Smooth muscle cell of the brain vasculature (primary cell): ENCODE data around the gene MACIR.

Experiments used
- DNase-seq: peaks from one replicate; pipeline ENCODE4 v3.0.0-alpha.2; 2012; ENCODE audit warnings: low read depth, low spot score

MACIR gene

DNA sequence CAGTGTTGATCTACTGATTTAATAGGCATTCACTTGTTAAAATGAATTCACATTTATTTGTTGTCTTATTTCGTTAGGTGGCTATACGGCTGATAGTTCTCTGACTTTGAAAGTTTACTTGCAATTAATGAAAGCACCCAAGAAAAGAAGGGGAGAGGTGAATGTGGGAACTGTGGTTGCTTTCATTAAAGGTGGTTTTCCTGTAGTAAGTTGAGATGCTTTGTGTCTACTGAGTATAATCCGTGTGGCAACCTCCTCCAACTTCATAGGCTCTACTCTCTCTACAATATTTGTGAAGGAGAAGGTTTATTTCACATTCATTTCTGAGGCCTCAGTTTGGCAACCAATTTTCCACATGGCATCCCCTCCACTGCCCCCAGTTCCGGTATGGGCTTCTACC is 12.8 kb upstream of the MACIR start:
- DNase-seq, result no peak

DNA sequence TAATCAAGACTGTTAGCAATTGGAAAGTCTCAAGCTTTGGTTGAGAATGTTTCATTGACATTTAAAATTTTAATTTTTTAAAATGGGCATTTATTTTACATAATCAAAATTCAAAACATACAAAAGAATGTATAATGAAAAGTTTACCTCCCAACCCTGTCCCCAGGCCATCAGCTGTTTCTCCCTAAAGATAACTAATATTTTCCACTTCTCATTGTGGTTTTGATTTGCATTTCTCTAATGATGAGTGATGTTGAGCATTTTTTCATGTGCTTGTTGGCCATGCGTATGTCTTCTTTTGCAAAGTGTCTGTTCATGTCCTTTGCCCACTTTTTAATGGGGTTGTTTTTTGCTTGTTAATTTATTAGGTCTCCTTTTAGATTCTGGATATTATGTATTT is 11.4 kb upstream of the MACIR start:
- no peak for DNase-seq

DNA sequence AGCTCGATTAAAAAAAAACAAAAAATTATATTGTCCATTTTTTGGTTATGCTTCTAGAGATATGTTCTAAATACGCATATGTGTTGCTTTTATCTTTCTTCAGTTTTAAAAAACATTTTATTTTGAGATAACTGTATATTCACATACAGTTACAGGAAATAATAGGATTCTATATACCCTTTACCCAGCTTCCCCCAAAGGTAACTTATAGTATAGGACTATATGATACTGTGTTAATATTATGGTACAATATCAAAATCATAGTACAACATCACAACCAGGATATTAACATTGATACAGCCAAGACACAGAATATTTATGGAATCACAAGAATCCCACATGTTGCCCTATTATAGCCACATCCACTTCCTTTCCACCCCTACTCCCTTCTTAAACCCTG is 9.5 kb upstream of the MACIR start:
- DNase-seq, result no peak

DNA sequence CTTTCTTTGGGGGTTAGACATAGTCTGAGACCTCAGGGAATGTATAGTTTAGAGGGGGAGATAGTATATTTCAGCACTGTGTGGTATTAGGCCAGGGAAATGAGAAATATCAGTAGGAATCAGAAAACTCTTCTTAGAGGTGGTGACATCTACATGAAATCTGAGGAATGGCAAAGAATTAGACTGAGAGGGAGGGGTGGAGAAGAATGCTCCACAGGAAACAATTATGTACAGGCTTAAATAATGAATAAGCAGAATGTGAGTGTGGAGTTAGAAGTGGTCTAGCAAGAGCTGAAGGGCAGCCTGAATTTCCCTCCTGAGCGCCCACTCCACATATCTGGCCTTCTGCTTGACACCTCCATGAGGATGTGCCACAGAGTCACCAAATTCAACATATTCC is 3.6 kb upstream of the MACIR start:
- DNase-seq, result no peak

DNA sequence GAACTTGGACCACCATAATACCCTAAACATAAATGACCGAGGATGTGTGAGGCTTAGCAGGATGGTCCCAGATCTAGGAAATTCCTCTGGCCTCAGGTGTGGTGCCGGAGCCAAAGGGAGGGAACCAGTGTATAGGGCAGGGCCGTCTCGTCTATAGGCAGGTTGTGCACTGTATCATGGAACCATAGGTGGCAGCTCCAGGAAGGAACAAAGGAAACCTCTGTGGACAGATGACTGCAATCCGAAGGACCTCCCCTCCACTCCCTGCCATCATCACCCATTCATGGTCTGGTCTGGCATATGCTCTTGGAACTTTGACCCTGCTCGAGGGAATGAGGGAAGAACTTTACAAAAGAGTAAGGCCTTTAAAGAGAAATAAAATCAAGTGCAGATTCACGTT is 2.9 kb upstream of the MACIR start:
- DNase-seq, result no peak

DNA sequence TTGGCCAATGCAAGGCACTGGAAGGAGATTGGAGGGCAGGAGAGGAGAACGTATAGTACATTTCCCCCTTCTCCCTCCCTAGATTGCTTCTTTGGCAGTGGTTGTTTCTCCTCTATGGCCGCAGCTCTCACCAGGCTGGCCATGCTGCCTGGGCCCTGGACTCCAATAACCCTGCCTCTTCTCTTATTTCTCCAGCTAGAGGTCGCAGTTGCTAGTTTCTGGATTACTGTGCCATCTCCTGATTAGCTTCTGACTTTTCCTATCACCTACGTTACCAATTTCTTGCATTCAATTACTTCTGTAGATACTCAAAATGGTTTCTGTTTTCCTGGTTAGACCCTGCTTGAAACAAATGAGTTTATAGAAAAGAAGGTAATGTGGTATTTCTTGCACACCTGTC is 2.4 kb upstream of the MACIR start:
- DNase-seq, result no peak

DNA sequence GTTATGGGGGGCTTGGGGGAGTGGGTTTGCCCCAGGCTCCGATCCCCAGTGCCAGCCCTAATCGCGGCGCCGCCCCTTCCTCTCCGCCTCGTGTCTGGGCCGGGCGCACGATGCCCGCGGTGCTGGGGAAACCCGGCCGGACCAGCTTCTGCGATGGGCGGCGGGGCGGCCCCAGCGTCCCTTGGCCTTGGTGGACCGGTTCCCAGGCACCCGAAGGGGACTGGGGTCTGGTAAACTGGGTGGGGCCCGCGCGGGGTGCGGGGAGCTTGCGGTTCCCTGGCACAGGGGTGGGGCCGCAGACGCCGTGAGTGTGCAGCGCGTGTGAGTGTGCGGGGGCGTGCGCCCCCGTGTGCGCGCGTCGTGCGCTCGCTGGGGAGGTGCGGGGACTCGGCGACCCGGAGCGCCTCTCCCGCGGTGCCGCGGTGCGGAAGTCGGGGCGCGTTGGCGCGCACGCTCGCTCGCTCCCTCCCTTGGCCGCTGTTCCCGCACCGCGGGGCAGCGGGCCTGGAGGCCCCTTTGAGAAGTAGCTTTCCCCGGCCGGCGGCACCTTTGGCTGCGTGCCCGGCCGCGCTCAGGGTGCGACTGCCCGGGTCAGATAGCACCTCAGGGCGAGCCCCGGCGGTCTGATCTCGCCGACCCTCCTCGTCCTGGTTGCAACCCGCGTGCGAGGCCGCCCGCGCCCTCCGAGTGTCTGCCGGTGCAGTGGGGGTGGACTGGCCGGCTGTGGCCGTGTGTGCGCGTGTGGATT is 568 bp downstream of the MACIR start:
- DNase-seq, result no peak

DNA sequence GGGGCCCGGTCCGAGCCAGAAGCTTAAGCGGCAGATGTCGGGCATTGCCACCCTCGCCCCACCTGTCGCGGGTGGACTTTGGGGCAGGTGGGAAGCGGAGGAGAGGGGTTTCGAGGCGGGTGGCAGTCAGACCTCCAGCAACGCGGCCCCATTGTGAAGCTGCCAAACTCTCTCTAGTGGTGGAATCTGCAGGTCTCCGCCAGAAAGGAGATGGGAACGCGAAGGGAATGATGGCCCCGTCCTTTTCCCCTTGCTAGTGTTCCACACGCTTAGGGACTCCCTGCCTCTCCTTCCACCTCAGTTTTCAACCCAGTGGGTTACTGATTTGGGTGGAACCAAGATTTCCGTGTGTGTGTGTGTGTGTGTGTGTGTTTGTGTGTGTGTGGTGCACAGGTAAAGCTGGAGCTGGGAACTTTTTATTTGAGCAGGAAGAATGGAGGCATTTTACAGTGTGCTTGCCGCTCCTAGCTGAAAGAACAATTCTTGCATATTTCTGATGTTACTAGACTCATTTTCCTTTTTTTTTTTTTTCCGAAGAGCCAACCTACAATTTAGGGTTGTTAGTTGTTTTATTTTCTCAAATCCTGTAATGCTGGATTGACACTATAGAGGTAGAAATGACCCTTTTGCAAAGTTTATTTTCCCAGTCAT is 1.3 kb downstream of the MACIR start:
- no peak for DNase-seq

DNA sequence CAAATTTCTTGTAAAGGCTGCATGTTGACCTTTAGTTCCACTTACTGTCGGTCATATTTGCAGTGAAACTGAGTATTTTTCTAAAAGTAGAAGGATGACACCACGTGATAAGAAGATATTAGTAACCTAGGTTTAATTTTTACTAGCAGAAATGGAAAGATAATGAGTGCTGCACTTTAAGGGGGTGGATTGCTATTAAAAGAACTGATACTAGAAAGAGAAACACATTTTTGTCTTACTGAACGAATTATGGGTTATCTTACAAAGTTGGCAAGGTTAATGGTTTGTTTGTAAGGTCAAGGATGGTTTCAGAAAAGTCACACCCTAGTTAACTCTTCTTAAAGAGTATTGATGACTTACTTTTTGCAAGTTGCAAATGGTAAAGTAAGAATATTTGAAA is 2.4 kb downstream of the MACIR start:
- DNase-seq, result no peak

DNA sequence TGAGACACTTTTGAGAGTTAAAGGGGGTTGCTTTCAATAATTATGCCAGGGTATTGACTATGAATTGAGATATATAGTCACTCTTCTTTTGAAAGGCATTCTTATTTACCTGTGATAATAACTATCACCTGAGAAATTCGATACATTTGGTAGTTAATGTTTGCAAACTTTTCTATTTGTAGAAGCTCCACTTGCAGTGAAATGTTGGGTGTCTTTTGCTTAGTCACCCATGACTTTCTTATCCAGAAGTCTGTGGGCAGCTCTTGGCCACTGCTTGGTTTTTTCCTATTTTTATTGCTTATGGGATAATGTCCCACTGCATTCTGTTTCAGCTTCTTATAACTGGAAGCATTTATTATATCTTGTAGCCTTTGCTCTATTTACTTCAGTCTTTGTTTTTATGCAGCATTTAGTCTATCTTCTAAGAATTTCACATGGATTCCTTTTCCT is 3.9 kb downstream of the MACIR start:
- no peak for DNase-seq

DNA sequence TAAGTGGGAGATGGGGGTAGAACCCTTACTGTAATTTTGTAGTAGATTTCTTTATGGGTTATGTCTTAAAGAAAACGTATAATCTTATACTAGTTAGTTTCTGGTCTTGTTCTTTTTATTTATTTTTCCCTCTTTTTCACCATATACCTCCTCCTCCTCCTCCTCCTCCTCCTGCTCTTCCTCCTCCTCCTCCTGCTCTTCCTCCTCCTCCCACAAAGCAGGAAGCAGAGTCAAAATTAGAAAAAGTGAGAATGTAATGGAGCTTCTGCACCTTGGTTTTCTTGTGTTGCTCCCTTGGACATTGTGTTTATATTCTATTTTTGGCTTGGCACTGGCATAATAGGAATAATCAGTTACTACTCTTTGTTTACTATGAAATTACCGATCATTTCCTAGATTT is 4.5 kb downstream of the MACIR start:
- DNase-seq, result no peak

DNA sequence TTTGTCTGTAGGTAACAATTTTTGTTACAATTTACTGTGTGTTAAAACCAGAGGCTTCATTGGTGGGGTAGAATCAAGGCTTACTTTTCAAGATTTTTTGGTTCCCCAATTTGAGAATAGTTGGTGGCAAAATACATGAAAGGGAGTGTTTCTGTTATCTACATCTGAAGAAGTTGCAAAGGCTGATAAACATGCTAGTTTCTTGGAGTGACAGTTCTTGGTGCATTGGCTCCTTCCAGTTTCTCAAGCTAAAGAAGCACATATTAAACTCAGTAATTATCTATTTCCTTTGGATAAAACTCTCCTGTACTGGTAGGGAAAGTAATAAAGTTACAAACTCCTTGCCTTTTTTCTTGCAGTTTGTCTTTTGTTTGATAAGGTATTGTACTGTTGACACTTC is 5.9 kb downstream of the MACIR start:
- DNase-seq, result no peak

DNA sequence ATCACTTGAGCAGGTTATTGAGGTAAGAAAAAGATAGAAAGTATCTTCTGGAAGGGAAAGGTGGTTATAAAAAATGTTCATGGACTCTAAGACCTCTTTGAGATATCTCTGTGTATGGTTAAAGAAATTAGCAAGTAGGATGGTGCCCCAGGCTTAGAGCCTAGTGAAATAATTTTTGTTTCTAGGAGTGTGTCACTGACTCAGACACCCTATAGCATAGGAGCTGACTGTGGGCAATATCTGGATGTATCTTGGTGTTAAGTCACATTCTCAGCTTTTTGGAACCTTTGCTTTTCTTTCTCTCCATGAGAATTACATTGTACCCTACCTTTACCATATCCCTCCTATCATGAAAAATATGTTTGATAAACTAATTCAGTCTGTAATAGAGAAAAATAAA is 12.0 kb downstream of the MACIR start:
- DNase-seq, result no peak

DNA sequence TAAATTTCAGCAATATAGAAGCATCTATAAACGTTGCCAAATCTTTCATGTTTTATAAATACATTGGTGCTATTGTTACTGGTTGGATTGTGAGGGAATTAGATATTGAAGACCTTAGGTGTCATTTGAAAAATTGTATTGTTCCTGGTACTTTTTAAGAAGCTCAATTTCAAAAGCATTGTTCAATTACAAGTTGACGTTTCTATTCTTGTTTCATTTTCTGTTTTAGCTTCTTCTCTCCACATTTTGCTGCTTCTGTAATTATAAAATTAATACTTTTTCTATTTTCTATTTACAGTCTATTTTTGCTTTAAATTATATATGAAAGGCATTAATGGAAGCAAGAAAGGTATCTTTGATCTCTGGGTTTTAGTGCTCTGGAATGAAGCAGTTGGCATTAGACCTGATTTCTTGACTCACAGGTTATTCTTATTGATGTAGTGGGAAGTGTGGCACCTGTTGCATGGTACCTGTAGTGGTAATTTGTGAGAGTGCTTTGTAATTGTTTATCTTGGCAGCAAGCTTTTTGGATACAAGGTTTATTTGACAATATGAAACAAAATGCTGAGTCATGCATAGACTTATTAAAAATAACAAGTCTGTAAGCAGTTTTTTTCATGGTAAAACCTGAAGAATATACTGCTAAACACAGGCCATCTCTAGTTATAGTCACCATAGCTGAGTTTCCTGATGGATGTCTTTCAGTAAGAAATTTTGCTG is 13.2 kb downstream of the MACIR start:
- DNase-seq, result no peak

DNA sequence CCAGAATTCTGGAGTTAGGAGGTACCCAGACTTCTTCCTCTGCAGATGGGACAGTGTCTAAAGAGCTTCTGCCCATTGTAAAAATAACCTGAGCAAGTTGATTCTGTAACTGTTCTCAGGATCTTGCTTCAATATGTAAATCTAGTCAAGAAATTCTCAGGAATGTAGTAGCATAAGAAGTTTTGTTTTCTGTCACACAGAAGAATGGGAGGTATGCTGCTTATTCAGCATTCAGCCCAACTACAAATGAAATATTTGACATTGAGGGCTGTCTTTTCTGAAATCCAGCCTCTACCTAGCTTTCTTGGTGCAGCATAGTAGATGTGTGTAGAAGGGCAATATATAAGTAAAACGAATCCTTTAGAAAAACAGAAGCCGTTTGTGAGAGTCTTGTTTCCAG is 13.8 kb downstream of the MACIR start:
- no peak for DNase-seq

DNA sequence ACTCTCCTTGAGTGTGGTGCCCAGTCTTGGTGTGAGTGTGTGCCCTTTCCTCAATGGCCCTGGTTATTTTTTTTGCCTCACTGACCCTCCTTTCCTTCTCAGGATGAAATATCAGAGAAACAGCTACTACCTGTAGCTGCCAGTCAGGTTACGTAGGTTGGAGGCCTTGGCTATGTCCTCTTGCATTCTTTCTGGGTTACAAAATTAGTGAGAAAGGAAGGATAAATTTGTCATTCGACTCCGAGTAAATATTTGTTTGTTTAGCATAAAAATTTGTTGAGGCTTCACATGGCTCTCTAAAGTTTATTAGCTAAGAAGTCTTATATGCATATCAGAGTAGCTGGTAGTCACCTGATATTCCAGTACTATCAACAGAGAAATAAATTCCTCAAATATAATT is 15.4 kb downstream of the MACIR start:
- DNase-seq, result no peak

DNA sequence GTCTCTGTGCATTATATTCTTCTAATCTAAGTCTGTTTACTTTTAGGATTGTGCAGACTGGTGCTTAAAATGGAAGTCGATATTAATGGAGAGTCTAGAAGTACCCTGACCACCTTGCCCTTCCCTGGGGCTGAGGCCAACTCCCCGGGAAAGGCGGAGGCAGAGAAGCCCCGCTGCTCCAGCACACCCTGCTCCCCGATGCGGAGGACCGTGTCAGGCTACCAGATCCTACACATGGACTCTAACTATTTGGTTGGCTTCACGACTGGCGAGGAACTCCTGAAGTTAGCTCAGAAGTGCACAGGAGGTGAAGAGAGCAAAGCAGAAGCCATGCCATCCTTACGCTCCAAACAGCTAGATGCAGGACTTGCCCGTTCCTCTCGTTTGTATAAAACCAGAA is 17.3 kb downstream of the MACIR start:
- no peak for DNase-seq

DNA sequence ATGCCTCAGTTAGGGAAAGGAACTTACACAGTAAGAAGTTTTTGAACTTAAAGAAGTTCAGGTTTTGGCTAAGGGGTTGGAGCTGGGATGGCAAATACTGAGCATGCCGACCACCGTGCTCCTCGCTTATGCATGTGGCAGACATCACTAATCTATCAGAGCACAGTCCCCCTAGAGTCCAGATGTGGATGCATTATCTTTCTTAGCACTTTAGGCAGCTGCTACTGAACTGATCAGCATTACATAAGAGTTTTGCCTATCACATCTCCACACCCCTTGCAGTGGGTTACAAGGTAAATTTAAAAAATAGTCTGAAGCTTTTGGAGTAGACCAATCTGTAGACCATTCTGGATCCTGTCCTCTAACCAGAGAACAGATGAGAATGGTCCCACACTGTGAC is 22.4 kb downstream of the MACIR start:
- no peak for DNase-seq

DNA sequence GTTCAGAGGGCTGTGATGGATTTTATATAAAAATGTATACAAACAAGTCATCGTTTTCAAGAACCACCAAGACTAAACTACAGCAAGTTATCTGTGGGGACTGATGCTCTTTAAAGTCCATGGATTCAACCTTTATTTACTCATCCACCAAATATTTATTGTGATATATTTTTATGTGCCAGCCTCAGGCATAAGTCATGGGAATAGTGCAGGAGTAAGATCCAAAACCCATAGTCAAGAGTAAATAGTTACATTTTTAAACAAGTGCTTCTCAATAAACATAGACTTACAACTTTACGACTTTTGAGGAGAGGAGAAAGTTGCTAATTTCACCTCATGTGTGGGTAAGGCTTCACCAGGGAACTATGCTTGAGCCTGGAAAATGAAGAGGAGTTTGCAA is 24.6 kb downstream of the MACIR start:
- no peak for DNase-seq

DNA sequence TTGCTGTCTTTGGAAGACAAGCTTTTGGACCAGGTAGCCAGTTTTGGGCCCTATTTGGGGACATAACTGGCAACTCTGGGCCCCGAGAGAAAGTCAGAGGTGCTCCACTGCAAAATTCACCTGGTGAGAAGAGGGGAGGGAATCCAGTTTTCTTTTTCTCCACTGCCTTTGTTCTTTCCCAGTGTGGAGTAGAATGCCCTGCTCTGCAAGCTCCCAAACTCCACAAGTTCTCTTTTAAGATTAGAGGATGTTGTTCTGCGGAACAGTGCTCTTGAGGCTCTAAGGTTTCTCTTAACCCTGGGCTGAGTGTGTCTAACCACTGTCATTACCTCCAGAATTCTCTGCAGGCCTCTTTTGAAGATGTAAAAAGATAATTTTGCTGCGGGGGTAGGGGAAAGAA is 25.3 kb downstream of the MACIR start:
- no peak for DNase-seq

DNA sequence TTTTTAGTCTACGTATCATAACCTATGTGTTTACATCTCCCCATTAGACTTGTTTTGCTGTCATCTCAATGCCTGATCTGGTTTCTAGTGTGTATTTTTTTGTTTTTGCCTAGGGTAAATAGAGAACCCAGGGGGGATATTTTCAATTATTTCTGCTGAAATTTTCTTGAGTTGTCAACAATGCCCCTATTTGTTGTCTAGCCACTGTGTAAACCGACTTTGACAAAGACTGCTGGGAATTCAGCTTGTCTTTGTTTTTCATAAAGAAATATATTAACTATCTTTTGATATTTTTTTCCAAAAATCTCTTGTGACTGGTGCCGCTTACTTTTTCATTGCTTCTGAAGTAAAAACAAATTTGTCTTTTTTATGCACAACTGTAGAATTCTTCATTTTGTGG is 28.1 kb downstream of the MACIR start:
- no peak for DNase-seq

DNA sequence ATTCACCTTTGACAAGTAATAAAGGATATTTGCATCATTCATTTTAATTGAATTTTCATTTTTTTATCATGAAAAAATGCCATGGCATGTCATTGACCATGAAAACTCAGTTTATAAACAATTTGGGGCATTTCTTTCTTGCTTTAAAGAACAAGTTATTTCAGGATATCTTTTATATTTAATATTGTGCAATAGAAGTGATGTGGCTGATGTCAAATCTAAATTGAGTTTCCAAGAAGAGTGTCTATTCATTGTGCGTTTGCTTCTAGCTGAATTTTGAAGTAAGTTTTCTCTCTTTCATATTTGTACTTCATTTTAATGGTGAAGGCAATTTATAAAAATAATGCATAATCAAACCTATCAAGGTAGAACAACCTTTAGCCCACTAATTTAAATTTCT is 30.5 kb downstream of the MACIR start:
- no peak for DNase-seq

DNA sequence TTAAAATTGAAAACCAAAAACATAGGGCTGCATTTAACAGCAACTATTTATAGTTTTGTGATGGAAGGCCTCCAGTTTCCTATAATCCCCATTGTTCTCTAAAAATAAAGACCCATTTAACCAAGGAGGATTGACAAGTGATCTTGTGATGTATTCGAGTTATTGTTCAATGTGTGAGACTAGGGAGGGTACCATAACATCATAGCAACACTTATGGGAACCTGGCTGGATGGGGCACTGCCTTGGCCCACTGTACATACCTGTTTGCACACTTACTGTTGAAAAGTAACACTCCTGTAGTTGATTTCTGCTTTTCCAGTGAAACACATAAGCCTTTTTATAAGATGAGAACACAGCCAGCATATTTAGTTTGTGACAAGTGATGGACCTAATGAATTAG is 32.3 kb downstream of the MACIR start:
- no peak for DNase-seq
